ENCODE measurements around the gene TNFAIP3.
A peak's percentile ranks its signal among the peaks of the same experiment; 100 is the strongest.

Gene TNFAIP3

DNA sequence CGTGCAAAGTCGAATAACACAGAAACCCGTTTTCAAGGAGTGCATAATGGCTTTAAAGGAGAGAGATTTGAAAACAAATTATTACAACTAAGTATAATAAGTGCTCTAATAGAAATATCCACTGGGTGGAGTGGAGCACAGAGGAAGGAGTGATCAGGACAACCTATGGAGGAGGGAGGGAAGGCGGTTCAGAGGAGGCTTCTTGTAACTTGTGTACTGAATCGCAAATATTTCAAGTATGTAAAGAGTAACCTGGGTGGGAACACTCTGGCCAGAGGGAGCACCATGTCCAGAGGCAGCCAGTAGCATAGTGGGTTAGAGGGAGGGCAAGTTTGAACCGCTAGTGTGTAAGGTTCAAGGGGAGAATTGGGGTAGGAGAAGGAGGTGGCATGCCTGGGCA lies 21.6 kb upstream of the TNFAIP3 start:
- no peak for DNase-seq

DNA sequence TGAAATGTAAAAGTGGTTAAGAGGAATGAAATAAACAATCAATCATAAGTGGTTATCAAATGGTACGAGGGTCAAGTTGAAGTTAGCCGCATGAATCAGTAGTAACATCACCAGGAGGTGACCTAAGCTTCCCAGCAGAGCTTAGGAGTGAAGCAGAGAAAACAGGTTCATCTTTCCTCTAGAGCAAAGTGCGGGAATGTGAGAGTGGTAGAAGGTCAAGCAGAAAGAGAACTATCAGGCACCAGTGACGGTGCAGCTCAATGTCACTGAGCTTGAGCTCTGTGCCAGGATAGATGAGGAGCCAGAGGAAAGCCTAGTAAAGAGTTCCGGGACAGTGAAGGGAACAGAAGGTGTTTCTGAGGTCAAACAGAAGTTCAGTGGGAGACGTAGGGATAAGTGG lies 20.8 kb upstream of the TNFAIP3 start:
- no peak for DNase-seq

DNA sequence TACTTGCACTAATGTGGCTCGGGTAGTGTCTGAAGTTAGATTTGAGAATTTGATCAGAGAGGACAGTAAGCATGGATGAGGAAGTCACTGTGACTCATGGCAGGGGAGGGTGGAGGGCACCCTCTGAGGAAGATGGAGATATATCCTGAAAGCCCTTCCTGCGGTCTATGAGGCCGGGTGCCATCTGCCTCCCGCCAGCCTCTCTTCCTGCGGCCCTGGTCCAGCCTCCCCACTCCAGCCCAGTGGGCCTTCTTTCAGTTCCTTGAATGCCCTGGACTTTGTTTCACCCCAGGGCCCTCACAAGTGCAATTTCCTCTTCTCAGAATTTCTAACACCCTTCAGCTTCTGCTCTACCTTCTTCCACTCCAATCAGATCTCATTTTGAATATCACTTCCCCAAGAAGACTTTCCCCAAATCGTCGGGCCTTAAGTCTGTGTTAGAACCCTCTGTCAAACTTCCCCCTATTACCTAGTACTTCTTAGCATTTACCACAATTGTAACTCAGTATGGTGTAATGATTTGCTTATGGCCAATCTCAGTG lies 20.2 kb upstream of the TNFAIP3 start:
- DNase-seq = no peak

DNA sequence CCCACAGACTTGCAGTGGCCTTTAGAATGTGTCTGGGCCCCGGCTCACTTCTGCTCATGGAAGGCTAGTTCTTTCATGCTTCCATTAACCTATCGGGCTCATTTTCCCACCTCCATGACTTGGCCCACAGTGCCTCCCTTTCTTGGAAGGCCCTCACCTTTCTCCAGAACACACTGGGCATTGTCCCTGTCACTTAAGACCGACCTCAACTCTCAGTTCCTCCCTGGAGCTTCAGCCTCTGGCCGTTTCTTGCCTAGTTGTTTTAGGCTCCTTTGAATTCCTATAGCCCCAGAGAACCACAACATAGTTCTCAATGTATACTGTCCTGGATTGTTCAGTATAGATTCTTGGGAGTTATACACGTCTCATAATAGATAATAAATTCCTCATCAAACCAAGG lies 19.3 kb upstream of the TNFAIP3 start:
- DNase-seq = no peak

DNA sequence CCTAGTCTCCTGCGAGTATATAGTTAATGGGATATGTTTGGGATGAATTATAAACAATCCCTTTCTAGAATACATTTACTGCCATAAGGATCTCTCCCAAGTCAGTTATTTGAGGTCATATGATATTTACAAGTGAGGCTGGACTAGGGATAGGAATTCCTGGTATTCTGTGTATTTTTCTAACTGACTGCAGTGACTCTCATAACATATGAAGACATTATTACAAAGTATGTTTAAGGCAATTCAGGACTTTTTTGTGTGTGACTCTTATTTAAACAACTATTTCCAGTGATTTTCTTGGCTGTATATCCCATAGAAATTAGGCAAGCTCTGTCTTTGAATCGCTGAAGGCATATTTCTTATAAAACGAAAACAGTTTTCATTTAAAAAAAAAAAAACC lies 18.4 kb upstream of the TNFAIP3 start:
- DNase-seq = no peak

DNA sequence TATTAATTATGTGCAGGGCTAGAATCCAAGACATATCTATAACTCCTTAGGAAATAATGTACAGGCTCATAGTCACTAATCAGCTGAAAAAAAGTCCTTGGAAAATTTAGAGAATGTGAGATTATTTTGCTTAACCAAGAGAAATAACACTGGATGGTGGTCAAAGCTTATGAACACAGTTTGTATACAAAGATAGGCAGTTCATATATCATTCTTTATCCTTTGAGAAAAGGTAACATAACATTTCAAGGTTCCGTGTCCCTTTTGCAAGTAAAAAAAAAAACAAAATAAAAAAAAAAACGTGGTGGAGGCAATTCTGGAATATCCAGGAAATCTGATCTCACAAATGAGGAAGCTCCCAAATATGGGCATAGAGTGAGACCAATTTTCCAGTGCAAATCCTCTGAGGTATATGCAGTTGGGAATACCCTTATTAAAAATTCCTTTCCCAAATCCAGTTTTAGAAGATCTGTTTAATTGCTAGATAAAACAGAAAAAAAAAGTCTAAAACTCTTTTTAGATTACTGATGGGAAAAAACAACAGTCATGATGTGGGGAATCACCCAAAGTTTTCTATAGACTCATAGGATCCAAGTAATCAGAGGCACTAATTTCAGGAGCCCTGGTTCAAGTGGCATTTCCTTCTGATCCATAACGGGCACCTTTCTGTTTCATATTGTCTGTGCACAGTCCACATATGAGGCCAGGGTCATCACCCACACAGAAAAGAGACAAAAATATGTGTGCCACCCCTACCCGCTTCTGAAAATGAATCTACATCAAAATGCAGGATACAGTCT lies 17.7 kb upstream of the TNFAIP3 start:
- DNase-seq = no peak

DNA sequence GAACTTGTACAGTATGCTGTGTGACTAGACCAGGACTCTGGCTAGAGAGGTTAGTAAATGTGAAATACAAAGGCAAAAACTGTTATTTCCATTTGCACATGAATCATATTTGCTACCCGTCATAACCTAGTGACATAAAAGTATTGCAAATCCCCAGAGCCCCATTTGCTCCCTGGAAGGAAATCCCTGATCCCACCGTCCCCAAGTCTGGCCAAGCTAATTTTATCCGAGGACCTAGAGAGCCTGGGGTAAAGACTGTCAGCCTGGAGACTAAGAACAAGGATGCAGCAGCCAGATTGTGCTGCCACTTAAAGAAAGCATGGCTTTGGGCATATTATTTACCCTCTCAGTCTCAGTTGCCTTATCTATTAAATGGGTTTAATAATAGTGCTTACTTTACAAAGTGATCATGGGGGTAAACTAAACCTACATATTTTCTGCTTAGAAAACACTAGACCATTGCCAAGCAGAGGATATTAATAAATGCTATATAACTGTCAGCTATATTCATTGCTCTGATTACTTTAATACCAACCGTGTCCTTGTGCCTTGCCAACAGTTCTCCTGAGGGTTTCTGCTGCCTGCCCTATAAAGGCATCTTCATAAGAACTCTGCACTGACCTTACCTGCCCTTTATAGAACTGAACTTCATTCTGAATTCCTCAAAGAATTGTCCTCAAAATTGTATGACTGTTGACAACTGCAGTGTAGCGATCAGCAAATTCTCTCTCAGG lies 16.9 kb upstream of the TNFAIP3 start:
- no peak for DNase-seq

DNA sequence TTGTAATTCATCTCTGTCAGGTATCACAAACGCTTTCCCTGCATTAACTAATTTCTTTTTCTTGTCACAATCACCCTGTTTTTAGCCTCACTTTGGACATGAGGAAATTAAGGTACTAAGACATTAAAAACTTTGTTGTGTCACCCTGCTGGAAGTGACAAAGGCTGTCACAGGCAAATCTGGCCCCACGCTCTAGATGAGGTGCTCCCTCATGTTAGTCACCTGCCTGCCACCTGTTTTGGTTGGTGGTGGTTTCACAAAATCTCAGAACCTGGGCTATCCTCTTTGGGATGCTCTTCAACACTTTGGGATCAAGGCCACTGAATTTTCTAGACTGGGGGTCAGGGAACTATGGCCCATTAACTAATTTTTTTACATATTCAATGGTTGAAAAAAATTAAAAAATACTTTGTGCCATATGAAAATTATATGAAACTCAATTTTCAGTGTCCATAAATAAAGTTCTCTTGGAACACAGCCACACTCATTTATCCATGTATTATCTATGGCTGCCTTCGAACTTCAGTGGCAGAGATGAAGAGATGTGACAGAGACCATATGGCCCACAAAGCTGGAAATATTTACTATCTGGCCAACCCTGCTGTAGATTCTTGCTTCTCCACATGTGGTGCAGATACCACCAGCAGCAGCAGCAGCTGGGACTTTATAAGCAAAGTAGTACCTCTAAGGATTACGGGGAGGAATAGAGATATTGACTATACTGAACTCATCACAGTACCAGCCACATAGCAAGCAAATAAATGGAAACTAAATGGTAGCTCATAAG lies 16.1 kb upstream of the TNFAIP3 start:
- no peak for DNase-seq

DNA sequence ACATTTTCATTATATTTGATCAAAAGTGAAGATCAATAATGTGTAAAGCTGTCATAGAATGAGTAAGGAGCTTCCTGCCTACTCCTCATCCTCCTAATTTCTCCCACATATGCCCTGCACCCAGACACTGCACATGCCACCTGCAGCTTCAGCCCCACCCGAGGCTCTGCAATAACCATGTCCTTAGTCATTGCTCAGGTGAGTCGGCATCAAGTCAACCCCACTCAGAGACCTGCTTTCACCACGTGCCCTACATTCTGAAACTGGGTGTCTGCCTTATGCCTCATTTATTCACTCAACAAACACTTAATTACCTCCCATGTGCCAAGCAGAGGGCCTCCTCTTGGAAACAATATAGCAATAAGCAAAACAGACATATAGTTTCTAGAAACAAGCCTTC lies 15.4 kb upstream of the TNFAIP3 start:
- DNase-seq = no peak

DNA sequence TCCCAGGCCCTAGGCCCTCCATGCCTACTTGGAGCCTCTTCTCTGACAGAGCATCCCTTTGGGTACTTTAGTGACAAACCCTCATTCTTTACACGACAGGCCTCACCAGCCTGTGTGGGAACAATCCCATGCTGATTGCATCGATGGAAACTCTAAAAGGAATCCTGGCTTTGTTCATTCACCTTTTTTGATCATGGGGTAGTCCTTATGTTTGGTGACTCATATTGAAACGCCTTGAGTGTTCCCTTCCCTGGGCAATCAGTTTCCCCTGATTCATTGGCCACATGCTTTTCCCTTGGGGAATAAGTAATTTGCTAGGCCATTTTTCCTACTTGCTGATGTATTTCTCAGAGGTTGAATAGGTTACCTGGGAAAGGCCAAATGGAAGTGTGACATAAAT lies 14.7 kb upstream of the TNFAIP3 start:
- no peak for DNase-seq

DNA sequence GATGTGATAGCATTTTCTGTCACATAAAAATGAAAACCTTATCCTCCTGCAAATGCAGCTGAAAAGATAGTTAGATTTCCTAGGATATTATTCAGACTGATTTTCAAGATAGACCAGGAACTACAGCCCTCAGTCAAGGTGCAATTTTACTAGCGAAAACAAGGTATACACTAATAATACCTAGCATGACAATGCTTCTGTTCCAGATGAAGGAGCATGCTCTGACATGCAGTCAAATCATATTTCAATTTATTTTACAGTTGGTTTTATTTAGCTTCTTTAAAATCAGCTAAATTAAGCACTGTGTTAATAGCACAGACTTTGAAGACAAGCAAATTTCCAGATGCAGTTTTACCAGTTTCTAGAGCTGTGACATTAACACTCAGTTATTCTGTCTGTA lies 14.2 kb upstream of the TNFAIP3 start:
- DNase-seq = no peak

DNA sequence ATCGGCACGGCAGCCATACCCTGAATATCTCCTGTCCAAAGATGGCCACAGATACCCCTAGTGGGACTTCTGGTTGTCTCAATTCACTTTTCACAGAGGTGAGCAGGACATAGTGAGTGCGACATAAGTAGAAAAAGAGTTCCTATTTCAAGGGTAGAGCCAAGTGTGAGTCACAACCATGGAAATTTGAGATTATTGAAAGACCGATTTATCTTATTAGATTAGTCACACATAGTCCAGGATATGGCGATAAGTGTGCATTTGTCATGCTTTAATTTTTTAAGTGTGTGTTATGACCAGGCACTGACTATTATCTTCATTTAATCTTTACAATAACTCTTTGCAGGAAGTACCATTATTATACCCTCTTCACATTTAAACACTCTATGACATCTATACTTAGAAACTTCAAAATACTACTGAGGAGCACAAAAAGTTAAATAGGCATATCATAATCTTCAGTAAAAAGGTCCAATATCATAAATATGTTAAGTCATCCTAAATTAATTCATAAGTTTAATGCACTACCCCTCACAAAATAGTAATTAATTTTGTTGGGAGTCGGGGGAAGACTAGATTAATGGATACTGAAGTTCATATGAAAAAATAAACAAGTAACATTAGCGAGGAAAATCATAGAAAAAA lies 13.4 kb upstream of the TNFAIP3 start:
- DNase-seq = no peak

DNA sequence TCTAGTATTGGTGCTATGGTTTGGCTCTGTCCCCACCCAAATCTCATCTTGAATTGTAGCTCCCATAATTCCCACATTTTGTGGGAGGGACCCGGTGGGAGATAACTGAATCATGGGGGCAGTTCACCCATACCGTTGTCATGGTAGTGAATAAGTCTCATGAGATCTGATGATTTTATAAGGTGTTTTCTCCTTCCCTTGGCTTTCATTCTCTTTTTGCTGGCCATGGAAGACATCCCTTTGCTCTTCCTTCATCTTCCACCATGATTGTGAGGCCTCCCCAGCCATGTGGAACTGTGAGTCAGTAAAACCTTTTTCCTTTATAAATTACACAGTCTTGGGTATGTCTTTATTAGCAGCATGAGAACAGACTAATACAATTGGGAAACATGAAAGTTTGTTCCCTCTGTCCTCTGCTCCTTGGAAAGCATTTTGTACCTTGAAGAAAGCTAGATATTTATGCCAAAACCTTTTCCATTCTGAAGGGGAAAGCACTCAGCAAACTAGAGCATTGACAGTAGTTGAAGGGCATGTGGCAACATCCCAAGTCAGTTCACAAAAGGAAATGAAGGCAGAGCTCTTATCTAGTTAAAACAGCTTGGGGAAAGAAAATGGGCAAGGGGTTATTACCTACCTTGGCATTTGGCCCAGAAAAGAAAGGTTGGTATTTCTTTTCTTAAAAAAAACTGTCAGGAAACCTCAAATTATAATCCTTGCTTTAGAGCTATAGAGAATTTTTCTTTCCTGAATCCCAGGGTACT lies 10.7 kb upstream of the TNFAIP3 start:
- no peak for DNase-seq

DNA sequence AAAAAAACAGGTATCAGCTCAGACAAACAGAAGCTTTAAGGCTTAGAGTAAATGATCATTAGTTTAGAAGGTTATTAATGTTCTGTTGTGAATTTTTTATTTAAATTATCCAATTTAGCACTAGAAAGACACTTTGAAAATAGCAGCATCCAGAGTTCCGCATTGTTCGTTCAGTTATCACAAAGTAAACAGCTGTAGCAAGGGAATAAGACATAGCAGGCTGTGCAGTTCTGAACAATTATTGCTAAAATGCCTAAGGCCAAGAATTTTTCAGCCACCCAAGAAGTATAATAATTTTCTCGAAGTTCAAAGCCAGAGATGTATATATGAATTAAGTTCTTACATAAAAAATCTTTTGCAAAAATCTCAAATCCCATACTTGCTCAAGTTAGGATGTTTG lies 8.0 kb upstream of the TNFAIP3 start:
- no peak for DNase-seq

DNA sequence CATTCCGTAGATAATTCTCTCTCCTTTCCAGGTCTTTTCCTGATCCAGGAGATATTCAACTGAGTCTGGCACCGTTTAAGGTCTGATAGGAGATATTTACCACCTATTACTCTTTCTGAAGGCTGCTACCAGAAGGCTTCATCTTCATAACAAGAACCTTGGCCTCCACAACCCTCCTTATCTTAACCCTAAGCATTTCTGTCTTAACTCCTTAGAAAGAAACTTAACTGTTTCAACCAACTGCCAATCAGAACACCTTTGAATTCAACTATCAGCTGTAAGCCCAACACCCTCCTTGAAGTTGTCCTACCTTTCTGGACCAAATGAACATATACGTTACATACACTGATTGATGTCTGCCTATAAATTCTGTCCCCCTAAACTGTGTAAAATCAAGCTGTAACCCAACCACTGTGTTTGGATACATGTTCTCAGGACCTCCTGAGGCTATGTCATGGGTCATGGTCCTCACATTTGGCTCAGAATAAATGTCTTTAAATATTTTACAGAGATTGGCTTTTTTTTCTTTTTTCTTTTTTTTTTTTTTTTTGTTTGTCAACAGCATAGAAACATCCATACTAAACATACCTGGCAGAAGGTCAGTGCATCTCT lies 6.6 kb upstream of the TNFAIP3 start:
- no peak for DNase-seq

DNA sequence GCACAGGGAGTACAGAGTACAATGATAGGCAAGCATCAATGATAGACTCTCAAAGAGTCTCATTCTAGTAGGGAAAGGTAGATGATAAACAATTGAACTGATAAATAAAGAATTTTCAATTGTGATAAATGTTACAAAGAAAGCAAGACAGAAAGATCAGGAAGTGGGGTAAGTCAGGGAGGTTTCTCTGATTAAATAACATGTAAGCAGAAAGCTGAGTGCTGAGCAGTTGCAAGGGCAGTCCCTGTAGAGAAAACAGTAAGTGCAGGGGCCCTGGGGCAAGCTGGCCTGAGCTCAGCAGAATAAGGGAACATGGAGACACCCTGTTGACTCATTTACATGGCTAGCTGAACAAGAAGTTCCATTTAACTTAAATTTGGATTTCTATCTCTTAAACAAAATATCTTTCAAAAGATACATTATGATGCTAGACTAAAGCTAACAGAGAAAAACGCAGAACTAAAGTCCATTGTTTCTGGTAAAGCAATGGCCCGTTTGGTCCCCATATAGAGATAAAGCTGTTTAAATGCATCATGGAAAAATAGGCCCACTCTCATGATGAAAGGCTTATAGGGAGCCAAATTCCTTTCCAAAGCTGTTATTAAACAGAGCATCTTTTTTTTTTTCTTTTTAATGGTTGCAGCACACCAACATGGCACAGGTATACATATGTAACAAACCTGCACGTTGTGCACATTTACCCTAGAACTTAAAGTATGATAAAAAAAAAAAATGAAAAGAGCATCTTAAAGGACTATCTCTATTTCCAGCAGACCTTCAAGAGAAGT lies 5.3 kb upstream of the TNFAIP3 start:
- DNase-seq = no peak

DNA sequence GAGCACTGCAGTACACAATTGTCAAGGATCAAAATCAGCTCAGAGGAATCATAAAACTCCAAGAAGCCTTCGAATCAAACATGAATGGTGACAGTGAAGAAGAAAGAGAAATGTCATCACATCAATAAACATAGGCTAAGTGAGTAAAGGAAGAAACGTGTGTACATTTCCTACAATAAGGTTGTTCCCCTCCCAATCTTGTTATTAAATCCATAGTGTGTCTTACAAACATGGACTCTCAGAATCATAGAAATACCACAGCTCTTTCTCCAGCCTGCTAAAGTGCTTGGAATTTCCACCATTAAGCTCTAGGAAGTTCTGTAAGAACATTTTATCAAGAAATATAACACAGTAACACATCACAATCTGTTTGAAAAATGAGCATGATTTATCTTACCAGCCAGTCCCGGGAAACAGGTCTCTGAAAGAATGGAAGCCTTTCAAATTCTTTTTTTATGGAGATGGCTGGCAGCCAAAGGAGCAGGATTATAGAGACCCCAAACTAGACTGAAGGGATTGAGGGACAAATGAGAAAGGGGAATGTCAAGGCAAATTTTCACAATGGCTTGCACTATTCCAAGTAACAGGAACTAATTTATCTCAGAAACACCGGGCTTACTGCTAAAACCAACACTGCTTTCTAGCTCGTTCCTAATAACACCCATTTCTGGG lies 4.5 kb upstream of the TNFAIP3 start:
- DNase-seq = no peak

DNA sequence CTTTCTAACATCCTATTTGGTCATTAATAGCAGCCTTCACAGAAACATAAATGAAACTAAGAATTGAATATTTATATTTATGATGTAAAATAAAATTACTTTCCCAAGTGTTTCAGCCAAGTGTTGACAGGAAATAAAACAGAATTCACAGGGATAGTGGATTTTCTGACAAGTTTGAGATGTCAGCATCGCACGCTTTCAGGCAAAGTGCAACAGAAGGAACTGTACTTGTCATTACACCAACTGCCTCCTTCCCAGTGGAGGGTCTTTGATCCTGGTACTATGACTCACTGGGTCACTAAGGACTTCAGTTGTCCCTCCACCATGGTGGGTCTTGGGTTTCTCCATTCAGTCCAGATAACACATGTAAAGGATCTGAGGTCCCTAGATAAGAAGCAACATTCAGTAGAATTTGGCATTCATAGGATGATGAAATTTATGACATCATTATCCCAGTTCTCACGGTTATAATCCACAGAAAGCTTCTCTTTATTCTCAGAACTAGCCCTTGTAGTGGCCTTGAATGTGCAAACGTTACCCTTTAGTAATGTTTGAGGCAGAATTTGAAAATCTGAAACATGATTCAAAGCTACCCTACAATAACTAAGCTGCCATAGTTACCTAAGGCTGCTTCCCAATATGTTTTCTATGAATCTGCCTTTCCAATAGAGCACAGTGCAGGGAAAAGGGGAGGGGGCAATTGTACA lies 3.8 kb upstream of the TNFAIP3 start:
- no peak for DNase-seq

DNA sequence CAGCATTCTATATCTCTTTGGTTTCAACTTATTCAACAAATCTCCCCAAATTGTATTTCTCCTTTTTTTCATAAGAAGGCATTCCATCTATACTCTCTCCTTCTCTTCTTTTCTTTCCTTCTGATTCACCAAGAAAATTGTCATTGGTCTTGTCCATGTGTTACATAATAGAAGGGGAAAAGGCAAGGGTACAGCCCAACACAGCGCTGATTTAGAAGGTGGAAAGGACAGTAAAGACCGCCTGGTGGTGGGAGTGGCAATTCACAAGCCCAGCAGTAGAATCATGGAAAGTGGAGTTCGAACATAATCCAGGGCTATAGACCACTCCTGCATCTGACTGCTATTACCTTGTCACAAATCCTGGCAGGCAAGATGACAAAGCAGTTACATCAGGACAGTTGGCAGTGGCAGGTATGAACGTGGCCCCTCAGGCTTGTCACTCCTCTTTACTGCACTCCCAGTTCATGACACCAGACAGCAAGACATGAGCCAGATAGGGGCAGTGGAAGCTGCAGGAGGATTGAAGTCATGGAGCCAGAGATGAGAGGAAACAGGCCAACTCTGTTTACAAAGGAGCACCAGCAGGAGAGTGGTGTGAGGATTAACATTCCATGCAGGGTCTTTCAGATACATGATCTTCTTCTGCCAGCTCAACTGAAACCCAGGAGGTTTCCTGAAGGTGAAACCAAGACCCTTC lies 2.1 kb upstream of the TNFAIP3 start:
- DNase-seq = peak; percentile 15
